ENCODE data around the gene CFTR. TPM values are rescaled to one million over a fixed set of nuclear protein-coding genes. Genes with fewer than 3 reads are reported as not detected.
"Not testable (repeated sequence)": the region's sequence is repeated elsewhere in the genome, so short reads cannot be mapped to it uniquely, and the experiment has no call there.

Gene CFTR
- total RNA-seq, 1 experiment from 2014 or later = 0.31 TPM

DNA sequence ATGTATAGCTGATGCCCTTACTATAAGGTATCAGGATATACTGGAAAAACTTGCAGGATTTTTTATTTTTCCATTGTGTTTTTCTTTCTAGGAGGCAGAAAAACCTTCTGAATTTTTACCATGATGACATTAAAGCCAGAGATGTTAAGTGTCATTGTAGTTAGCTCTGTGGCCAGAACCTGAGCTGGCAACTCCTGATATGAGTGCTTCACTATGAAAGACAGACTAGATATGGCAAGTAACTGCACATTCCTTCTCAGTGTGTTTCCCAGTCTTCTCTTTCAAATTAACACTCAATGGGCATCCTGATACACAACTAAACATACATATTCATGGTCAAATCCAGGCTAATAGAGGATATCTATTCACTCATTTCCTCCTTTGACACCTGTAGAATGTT, 227.3 kb downstream of the CFTR start:
- no peak overlapping the region for H3K4me3 ChIP-seq (ENCODE audit: low read depth in 2 of 2, low read length in 2 of 2)
- no peak for ATAC-seq
- no peaks in the 10 kb centered on the region for H3K36me3 ChIP-seq (ENCODE audit: control insufficient read depth, insufficient read depth, low read length)
- POLR2A ChIA-PET = no interaction called here
- DNase-seq (ENCODE audit: low read depth, low spot score) = no peak
- in situ Hi-C loops (cut with HindIII; ENCODE audit: low pct_unique_long_range_greater_than_20kb, low sequenced_read_pairs) = no loop called here
- H3K27ac ChIP-seq (ENCODE audit: low read length) = no peak overlapping the region
- TF ChIP-seq, protein P1, sequence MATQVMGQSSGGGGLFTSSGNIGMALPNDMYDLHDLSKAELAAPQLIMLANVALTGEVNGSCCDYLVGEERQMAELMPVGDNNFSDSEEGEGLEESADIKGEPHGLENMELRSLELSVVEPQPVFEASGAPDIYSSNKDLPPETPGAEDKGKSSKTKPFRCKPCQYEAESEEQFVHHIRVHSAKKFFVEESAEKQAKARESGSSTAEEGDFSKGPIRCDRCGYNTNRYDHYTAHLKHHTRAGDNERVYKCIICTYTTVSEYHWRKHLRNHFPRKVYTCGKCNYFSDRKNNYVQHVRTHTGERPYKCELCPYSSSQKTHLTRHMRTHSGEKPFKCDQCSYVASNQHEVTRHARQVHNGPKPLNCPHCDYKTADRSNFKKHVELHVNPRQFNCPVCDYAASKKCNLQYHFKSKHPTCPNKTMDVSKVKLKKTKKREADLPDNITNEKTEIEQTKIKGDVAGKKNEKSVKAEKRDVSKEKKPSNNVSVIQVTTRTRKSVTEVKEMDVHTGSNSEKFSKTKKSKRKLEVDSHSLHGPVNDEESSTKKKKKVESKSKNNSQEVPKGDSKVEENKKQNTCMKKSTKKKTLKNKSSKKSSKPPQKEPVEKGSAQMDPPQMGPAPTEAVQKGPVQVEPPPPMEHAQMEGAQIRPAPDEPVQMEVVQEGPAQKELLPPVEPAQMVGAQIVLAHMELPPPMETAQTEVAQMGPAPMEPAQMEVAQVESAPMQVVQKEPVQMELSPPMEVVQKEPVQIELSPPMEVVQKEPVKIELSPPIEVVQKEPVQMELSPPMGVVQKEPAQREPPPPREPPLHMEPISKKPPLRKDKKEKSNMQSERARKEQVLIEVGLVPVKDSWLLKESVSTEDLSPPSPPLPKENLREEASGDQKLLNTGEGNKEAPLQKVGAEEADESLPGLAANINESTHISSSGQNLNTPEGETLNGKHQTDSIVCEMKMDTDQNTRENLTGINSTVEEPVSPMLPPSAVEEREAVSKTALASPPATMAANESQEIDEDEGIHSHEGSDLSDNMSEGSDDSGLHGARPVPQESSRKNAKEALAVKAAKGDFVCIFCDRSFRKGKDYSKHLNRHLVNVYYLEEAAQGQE (IDR thresholded peaks at IDR 0.05; ENCODE audit: insufficient read depth in 1 of 2, low read depth in 2 of 2, low read length in 1 of 2) = no peak
- TF ChIP-seq SIN3A (IDR thresholded peaks at IDR 0.05; ENCODE audit: borderline replicate concordance, insufficient read depth, low read depth, low read length) (no peak), CTCF (IDR thresholded peaks at IDR 0.05) (no peak), TCF7L2 (IDR thresholded peaks at IDR 0.05; ENCODE audit: low read depth, low read length) (no peak), POLR2AphosphoS5 (IDR thresholded peaks at IDR 0.05; ENCODE audit: low read depth, low read length) (no peak)
- H3K4me1 ChIP-seq (ENCODE audit: control insufficient read depth, insufficient read depth, low read length) = no peaks in the 10 kb centered on the region
- CTCF ChIA-PET = no interaction called here
- H3K27me3 ChIP-seq (ENCODE audit: control insufficient read depth, insufficient read depth, low read length) = no peaks in the 10 kb centered on the region
- H3K9me3 ChIP-seq (ENCODE audit: control insufficient read depth, insufficient read depth, low read depth, low read length) = no peaks in the 10 kb centered on the region
- intact Hi-C loops (cut with micrococcal nuclease; ENCODE audit: unreplicated experiment) = no loop called here
- no TSS peak for BruUV-seq (replicated peaks)

DNA sequence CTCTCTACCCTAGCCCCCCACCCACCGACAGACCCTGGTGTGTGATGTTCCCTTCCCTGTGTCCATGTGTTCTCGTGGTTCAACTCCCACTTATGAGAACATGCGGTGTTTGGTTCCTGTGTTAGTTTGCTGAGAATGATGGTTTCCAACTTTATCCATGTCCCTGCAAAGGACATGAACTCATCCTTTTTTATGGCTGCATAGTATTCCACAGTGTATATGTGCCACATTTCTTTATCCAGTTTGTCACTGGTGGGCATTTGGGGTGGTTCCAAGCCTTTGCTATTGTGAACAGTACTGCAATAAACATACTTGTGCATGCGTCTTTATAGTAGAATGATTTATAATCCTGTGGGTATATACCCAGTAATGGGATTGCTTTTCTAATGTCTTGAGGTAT, 228.3 kb downstream of the CFTR start:
- ATAC-seq; H3K27ac ChIP-seq (ENCODE audit: low read length); H3K36me3 ChIP-seq (ENCODE audit: control insufficient read depth, insufficient read depth, low read length); CTCF ChIA-PET; H3K9me3 ChIP-seq (ENCODE audit: control insufficient read depth, insufficient read depth, low read depth, low read length); H3K4me1 ChIP-seq (ENCODE audit: control insufficient read depth, insufficient read depth, low read length); POLR2A ChIA-PET; DNase-seq (ENCODE audit: low read depth, low spot score); H3K4me3 ChIP-seq (ENCODE audit: low read depth in 2 of 2, low read length in 2 of 2); in situ Hi-C loops (cut with HindIII; ENCODE audit: low pct_unique_long_range_greater_than_20kb, low sequenced_read_pairs); BruUV-seq (replicated peaks); intact Hi-C loops (cut with micrococcal nuclease; ENCODE audit: unreplicated experiment); H3K27me3 ChIP-seq (ENCODE audit: control insufficient read depth, insufficient read depth, low read length): not testable (repeated sequence)

- POLR2A ChIA-PET = no interaction called here
- no peaks in the 10 kb centered on the region; the same call in 1 of the 2 replicates for H3K27me3 ChIP-seq (ENCODE audit: control insufficient read depth, insufficient read depth, low read length)
- no peak for TF ChIP-seq POLR2AphosphoS5 (IDR thresholded peaks at IDR 0.05; ENCODE audit: low read depth, low read length)
- TF ChIP-seq CTCF (IDR thresholded peaks at IDR 0.05) = no peak
- TF ChIP-seq SIN3A (IDR thresholded peaks at IDR 0.05; ENCODE audit: borderline replicate concordance, insufficient read depth, low read depth, low read length) = no peak
- TF ChIP-seq TCF7L2 (IDR thresholded peaks at IDR 0.05; ENCODE audit: low read depth, low read length) = no peak
- TF ChIP-seq, protein P1 (IDR thresholded peaks at IDR 0.05; ENCODE audit: insufficient read depth in 1 of 2, low read depth in 2 of 2, low read length in 1 of 2) = no peak
- intact Hi-C loops (cut with micrococcal nuclease; ENCODE audit: unreplicated experiment) = no loop called here
- H3K4me1 ChIP-seq (ENCODE audit: control insufficient read depth, insufficient read depth, low read length) = no peaks in the 10 kb centered on the region
- DNase-seq (ENCODE audit: low read depth, low spot score) = no peak
- in situ Hi-C loops (cut with HindIII; ENCODE audit: low pct_unique_long_range_greater_than_20kb, low sequenced_read_pairs) = no loop called here
- no peaks in the 10 kb centered on the region for H3K36me3 ChIP-seq (ENCODE audit: control insufficient read depth, insufficient read depth, low read length)
- no TSS peak for BruUV-seq (replicated peaks)
- H3K9me3 ChIP-seq (ENCODE audit: control insufficient read depth, insufficient read depth, low read depth, low read length) = no peaks in the 10 kb centered on the region
- H3K4me3 ChIP-seq (ENCODE audit: low read depth in 2 of 2, low read length in 2 of 2) = no peak overlapping the region
- no peak overlapping the region for H3K27ac ChIP-seq (ENCODE audit: low read length)
- no peak for ATAC-seq
- CTCF ChIA-PET = no interaction called here
Observed at GRCh38 chr7:117711556-117711955, 231.7 kb downstream of the CFTR start.
